GM23248 (cell line): ENCODE data around the gene B4GALT3.

ENCODE experiments used
- EZH2 ChIP-seq: fragments of 200-600 bp; sonication (generic); IDR thresholded peaks from 2 replicates; pipeline ENCODE4 v1.6.1; 2018; ENCODE audit warnings: antibody characterized with exemption, mild to moderate bottlenecking; ENCODE audit not compliant: insufficient read depth, poor library complexity, severe bottlenecking
- EZH2phosphoT487 ChIP-seq: fragments of 200-600 bp; sonication (generic); IDR thresholded peaks from 2 replicates; pipeline ENCODE4 v1.6.1; 2018; ENCODE audit warnings: antibody characterized with exemption, moderate library complexity, mild to moderate bottlenecking, low read depth; ENCODE audit not compliant: insufficient read depth

GRCh38 chr1:161216945-161217712 is 39.8 kb upstream of the B4GALT3 start:
- TF ChIP-seq EZH2 (no peak), EZH2phosphoT487 (no peak)
